Uterus (tissue), 2 donors: ENCODE data around the gene CNTNAP5.

Experiments used
- POLR2A ChIP-seq, 2 donors: fragments of 450-650 bp; IDR thresholded peaks; one replicate each; pipeline ENCODE4 v1.6.1; 2016; ENCODE audit warnings: antibody characterized with exemption in 2 of 2, mild to moderate bottlenecking in 1 of 2, moderate library complexity in 1 of 2
- TF ChIP-seq, protein P1 (sequence below), 4 experiments: fragments of 200-600 bp in 2 of 4; fragments of 450-650 bp in 2 of 4; sonication (generic) in 2 of 4; IDR thresholded peaks; one replicate each; pipeline ENCODE4 v1.5.1; 2016 to 2019; ENCODE audit warnings: antibody characterized with exemption in 4 of 4, mild to moderate bottlenecking in 2 of 4, moderate library complexity in 1 of 4

DNA sequence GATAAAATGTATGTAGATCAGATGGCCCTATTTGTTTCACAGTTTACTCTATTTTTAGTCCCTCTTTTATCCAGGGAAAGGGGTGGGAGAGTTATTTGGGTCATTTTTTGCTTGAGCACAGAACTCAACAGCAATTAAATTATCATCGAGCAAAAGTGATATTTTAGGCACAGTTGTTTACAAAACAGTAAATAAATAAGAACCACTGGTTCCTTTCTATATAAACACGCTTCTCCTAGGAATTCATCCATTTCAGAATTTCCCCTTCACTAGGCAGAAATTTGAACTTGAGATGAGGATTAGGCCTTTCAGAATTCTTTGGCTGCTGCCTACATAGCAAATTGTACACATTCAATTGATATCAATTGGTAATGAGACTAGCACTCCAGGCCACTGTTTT lies 812.4 kb downstream of the CNTNAP5 start:
- TF ChIP-seq, protein P1, sequence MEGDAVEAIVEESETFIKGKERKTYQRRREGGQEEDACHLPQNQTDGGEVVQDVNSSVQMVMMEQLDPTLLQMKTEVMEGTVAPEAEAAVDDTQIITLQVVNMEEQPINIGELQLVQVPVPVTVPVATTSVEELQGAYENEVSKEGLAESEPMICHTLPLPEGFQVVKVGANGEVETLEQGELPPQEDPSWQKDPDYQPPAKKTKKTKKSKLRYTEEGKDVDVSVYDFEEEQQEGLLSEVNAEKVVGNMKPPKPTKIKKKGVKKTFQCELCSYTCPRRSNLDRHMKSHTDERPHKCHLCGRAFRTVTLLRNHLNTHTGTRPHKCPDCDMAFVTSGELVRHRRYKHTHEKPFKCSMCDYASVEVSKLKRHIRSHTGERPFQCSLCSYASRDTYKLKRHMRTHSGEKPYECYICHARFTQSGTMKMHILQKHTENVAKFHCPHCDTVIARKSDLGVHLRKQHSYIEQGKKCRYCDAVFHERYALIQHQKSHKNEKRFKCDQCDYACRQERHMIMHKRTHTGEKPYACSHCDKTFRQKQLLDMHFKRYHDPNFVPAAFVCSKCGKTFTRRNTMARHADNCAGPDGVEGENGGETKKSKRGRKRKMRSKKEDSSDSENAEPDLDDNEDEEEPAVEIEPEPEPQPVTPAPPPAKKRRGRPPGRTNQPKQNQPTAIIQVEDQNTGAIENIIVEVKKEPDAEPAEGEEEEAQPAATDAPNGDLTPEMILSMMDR (IDR thresholded peaks at IDR 0.05): no peak
- no peak for TF ChIP-seq POLR2A (IDR thresholded peaks at IDR 0.05)
